HEK293 (cell line): ENCODE measurements around the gene KIF5A.

Source experiments
- BCL11A ChIP-seq: fragments of 450-650 bp; formaldehyde crosslinking; IDR thresholded peaks from 2 replicates; pipeline ENCODE4 v1.5.1; 2016; ENCODE audit warnings: low read depth, missing biosample characterization, missing genetic modification characterization
- GLIS1 ChIP-seq: fragments of 450-650 bp; formaldehyde crosslinking; IDR thresholded peaks from 2 replicates; pipeline ENCODE4 v1.5.1; 2016; ENCODE audit warnings: missing biosample characterization, missing genetic modification characterization
- SALL2 ChIP-seq: fragments of 450-650 bp; formaldehyde crosslinking; IDR thresholded peaks from 2 replicates; pipeline ENCODE4 v1.5.0; 2017; ENCODE audit warnings: missing biosample characterization, mild to moderate bottlenecking, missing genetic modification characterization, borderline replicate concordance
- ZBTB7A ChIP-seq: fragments of 450-650 bp; formaldehyde crosslinking; IDR thresholded peaks from 2 replicates; pipeline ENCODE4 v1.5.1; 2016; ENCODE audit warnings: low read depth, missing biosample characterization, missing genetic modification characterization
- ZFP3 ChIP-seq: fragments of 450-650 bp; formaldehyde crosslinking; IDR thresholded peaks from 2 replicates; pipeline ENCODE4 v1.5.1; 2016; ENCODE audit warnings: low read depth, missing biosample characterization, missing genetic modification characterization
- ZNF19 ChIP-seq: fragments of 450-650 bp; formaldehyde crosslinking; IDR thresholded peaks from 2 replicates; pipeline ENCODE4; 2016; ENCODE audit warnings: missing biosample characterization, missing genetic modification characterization, low read depth
- ZNF239 ChIP-seq: fragments of 450-650 bp; formaldehyde crosslinking; IDR thresholded peaks from 2 replicates; pipeline ENCODE4 v1.5.1; 2016; ENCODE audit warnings: missing biosample characterization, missing genetic modification characterization
- ZNF701 ChIP-seq: fragments of 450-650 bp; formaldehyde crosslinking; IDR thresholded peaks from 2 replicates; pipeline ENCODE4 v1.5.1; 2016; ENCODE audit warnings: missing biosample characterization, missing genetic modification characterization
- TF ChIP-seq, protein P1 (sequence below): fragments of 450-650 bp; formaldehyde crosslinking; IDR thresholded peaks from 2 replicates; pipeline ENCODE4 v1.5.1; 2016; ENCODE audit warnings: missing biosample characterization, missing genetic modification characterization
- TF ChIP-seq, protein P2 (sequence below): fragments of 450-650 bp; formaldehyde crosslinking; IDR thresholded peaks from 2 replicates; pipeline ENCODE4 v1.5.1; 2016; ENCODE audit warnings: missing biosample characterization, missing genetic modification characterization
- TF ChIP-seq, protein P3 (sequence below): fragments of 450-650 bp; formaldehyde crosslinking; IDR thresholded peaks from 2 replicates; pipeline ENCODE4 v1.5.1; 2016; ENCODE audit warnings: missing biosample characterization, missing genetic modification characterization
- TF ChIP-seq, protein P4 (sequence below): sonication (generic); formaldehyde crosslinking; IDR thresholded peaks from 2 replicates; pipeline ENCODE4 v1.8.1; 2022; ENCODE audit warnings: mild to moderate bottlenecking, moderate library complexity, missing genetic modification reagents
- TF ChIP-seq, protein P5 (sequence below): fragments of 450-650 bp; formaldehyde crosslinking; IDR thresholded peaks from 2 replicates; pipeline ENCODE4 v1.5.1; 2016; ENCODE audit warnings: missing biosample characterization, missing genetic modification characterization

DNA sequence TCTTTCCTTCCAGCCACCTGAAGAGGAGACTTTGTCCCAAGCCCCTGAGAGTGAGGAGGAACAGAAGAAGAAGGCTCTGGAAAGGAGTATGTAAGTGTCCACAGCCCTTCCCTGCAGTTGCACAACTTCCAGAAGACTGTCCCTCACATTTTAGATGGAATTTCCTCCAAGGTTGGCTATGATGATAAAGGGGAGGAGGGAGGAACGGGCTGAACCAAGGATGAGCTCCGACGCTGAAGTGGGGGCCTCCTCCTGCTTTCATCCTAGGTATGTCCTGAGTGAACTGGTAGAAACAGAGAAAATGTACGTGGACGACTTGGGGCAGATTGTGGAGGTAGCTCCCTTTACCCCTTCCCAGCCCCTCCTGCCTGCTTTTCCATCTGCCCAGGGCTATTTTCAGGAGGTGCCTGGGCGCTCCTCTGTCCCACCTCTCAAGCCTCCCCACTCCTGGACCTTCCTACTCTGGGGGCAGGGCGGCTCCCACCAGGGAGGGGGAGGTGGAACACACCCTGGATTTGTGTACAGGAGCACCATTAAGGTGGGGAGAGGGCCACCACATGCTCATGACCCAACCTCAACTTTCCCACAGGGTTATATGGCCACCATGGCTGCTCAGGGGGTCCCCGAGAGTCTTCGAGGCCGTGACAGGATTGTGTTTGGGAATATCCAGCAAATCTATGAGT is 63.7 kb downstream of the KIF5A start:
- TF ChIP-seq BCL11A (tag by site-specific recombination) = no peak
- TF ChIP-seq ZFP3 (tag by site-specific recombination) = no peak
- TF ChIP-seq ZNF19 (tag by site-specific recombination) = no peak
- TF ChIP-seq, protein P1, sequence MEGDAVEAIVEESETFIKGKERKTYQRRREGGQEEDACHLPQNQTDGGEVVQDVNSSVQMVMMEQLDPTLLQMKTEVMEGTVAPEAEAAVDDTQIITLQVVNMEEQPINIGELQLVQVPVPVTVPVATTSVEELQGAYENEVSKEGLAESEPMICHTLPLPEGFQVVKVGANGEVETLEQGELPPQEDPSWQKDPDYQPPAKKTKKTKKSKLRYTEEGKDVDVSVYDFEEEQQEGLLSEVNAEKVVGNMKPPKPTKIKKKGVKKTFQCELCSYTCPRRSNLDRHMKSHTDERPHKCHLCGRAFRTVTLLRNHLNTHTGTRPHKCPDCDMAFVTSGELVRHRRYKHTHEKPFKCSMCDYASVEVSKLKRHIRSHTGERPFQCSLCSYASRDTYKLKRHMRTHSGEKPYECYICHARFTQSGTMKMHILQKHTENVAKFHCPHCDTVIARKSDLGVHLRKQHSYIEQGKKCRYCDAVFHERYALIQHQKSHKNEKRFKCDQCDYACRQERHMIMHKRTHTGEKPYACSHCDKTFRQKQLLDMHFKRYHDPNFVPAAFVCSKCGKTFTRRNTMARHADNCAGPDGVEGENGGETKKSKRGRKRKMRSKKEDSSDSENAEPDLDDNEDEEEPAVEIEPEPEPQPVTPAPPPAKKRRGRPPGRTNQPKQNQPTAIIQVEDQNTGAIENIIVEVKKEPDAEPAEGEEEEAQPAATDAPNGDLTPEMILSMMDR (tag by site-specific recombination) = no peak
- TF ChIP-seq, protein P2, sequence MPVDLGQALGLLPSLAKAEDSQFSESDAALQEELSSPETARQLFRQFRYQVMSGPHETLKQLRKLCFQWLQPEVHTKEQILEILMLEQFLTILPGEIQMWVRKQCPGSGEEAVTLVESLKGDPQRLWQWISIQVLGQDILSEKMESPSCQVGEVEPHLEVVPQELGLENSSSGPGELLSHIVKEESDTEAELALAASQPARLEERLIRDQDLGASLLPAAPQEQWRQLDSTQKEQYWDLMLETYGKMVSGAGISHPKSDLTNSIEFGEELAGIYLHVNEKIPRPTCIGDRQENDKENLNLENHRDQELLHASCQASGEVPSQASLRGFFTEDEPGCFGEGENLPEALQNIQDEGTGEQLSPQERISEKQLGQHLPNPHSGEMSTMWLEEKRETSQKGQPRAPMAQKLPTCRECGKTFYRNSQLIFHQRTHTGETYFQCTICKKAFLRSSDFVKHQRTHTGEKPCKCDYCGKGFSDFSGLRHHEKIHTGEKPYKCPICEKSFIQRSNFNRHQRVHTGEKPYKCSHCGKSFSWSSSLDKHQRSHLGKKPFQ (tag by site-specific recombination) = no peak
- TF ChIP-seq, protein P3, sequence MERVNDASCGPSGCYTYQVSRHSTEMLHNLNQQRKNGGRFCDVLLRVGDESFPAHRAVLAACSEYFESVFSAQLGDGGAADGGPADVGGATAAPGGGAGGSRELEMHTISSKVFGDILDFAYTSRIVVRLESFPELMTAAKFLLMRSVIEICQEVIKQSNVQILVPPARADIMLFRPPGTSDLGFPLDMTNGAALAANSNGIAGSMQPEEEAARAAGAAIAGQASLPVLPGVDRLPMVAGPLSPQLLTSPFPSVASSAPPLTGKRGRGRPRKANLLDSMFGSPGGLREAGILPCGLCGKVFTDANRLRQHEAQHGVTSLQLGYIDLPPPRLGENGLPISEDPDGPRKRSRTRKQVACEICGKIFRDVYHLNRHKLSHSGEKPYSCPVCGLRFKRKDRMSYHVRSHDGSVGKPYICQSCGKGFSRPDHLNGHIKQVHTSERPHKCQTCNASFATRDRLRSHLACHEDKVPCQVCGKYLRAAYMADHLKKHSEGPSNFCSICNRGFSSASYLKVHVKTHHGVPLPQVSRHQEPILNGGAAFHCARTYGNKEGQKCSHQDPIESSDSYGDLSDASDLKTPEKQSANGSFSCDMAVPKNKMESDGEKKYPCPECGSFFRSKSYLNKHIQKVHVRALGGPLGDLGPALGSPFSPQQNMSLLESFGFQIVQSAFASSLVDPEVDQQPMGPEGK = no peak
- TF ChIP-seq, protein P4, sequence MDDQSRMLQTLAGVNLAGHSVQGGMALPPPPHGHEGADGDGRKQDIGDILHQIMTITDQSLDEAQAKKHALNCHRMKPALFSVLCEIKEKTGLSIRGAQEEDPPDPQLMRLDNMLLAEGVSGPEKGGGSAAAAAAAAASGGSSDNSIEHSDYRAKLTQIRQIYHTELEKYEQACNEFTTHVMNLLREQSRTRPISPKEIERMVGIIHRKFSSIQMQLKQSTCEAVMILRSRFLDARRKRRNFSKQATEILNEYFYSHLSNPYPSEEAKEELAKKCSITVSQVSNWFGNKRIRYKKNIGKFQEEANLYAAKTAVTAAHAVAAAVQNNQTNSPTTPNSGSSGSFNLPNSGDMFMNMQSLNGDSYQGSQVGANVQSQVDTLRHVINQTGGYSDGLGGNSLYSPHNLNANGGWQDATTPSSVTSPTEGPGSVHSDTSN = no peak
- no peak for TF ChIP-seq ZBTB7A (tag by site-specific recombination)
- no peak for TF ChIP-seq ZNF239
- TF ChIP-seq SALL2 (tag by site-specific recombination) = no peak
- TF ChIP-seq, protein P5, sequence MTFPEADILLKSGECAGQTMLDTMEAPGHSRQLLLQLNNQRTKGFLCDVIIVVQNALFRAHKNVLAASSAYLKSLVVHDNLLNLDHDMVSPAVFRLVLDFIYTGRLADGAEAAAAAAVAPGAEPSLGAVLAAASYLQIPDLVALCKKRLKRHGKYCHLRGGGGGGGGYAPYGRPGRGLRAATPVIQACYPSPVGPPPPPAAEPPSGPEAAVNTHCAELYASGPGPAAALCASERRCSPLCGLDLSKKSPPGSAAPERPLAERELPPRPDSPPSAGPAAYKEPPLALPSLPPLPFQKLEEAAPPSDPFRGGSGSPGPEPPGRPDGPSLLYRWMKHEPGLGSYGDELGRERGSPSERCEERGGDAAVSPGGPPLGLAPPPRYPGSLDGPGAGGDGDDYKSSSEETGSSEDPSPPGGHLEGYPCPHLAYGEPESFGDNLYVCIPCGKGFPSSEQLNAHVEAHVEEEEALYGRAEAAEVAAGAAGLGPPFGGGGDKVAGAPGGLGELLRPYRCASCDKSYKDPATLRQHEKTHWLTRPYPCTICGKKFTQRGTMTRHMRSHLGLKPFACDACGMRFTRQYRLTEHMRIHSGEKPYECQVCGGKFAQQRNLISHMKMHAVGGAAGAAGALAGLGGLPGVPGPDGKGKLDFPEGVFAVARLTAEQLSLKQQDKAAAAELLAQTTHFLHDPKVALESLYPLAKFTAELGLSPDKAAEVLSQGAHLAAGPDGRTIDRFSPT = no peak
- no peak for TF ChIP-seq GLIS1 (tag by site-specific recombination)
- no peak for TF ChIP-seq ZNF701
